HG03521 (cell line): ENCODE measurements around the gene SPIRE2.
"Not testable (repeated sequence)": the region's sequence is repeated elsewhere in the genome, so short reads cannot be mapped to it uniquely, and the experiment has no call there.

Experiments used
- ATAC-seq: cut with Tn5 transposase; IDR thresholded peaks from one replicate; pipeline ENCODE4 v1.9.1; 2021; ENCODE audit warnings: mild to moderate bottlenecking, moderate library complexity; ENCODE audit not compliant: unreplicated experiment

Gene SPIRE2

DNA sequence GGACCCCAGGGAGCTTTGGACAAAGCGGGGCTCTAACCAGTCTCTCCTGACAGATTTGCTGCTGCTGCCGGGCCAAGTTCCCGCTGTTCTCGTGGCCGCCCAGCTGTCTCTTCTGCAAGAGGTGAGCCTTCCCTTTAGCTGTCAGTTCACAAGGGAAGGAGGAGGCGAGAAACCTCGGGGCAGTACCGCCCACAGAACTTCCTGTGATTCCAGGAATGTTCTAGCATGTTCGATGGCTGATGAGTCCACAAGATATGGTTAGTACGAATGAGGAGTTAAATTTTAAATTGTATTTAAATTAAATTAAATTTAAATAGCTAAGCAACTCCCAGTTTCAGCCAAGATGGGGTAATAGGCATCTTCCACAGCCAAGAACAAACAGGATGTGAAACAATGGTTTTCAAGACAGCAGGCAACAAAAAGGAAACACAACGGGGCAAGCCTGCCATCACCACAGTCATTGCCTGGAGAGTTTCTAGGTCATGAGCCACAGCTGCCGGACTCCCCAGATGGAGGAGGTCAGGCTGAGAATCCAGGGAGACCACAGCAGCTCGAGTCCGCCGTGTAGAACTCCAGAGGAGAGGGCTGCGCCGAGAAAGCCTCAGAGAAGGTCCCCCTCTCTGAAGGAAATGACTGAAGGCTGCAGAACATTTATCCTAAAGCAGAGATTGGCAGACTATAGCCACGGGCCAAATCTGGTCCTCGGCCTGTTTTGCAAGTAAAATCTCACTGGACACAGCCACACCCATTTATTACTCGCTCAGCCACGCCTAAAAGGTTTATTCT lies 35.7 kb downstream of the SPIRE2 start:
- ATAC-seq = no peak

DNA sequence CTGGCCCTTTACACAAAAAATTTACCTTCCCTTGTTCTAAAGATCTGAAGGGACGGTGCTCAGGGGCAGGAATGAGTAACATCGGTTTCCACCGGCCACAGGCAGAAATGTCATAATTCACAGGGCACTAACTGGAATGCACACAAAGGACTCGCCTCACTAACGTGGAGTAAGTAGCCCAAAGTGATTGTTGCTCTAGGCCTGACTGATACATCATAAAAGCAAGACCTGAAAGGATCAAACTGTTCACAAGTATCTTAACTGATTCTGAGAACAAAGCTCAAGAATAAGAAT lies 36.2 kb downstream of the SPIRE2 start:
- no peak for ATAC-seq

DNA sequence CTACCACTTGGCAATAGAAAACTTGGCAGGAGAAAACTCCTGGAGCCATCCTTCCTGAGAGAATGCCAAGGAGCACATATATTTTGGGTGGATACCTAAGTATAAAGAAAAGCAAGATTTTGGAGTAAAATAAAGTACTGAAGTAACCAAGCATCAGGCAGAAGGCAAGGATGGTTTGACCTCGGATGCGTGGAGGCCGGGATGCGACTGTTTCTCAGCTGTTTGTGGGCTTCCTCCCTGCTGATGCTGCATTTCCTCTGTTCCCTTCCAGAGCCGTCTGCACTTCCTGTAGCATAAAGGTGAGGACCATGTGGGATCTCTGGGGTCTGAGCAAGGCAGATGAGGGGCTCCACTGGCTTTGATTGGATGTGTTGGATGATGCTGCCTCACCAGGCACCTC lies 39.6 kb downstream of the SPIRE2 start:
- no peak for ATAC-seq

- ATAC-seq = no peak
Observed at GRCh38 chr16:89869911-89870310, 41.6 kb downstream of the SPIRE2 start.

GRCh38 chr16:89870440-89870839 lies 42.2 kb downstream of the SPIRE2 start:
- ATAC-seq = no peak

- no peak for ATAC-seq
Observed at GRCh38 chr16:89871895-89872294, 43.6 kb downstream of the SPIRE2 start.

DNA sequence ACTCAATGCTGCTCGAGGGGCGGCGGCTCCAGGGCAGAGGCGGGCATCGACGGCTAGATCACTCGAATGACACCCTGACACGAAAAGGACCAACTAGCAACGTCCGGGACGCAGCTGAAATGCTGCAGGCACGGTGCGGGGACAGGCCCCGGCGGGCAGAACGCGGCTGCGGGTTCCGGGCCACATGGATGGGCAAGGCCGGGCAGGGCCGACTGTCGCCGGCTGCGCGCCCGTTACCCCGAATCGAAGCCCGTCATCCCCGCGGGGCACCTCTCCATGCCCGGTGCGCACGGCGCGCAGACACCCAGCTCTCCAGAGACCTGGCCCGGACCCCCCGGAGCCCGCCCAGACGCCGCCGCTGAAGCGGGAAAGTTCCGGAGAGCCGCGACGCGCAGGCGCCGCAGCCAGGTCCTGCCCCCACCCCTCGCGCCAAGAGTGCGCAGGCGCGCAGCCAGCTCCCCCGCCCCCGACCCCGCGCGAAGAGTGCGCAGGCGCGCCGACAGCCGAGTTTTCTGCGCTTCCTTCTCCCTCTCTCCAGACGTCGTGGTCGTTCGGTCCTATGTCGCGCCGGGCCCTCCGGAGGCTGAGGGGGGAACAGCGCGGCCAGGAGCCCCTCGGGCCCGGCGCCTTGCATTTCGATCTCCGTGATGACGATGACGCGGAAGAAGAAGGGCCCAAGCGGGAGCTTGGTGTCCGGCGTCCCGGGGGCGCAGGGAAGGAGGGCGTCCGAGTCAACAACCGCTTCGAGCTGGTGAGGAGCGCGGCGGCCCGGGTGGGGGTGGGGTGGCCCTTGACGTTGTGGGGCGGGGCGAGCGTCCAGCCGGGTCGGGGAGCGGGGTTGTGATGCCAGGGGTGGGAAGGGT lies 45.1 kb downstream of the SPIRE2 start, which contains the start of gene TCF25:
TSS of gene TCF25 (plus strand) at position 484 of the 863 bp plus-strand sequence. CDS start at position 560, 76 bp downstream.
- ATAC-seq = peak; percentile 25

GRCh38 chr16:89873972-89874689 lies 45.9 kb downstream of the SPIRE2 start:
- ATAC-seq = peak; percentile 67

GRCh38 chr16:89879123-89879522 lies 50.8 kb downstream of the SPIRE2 start:
- ATAC-seq = not testable (repeated sequence)

DNA sequence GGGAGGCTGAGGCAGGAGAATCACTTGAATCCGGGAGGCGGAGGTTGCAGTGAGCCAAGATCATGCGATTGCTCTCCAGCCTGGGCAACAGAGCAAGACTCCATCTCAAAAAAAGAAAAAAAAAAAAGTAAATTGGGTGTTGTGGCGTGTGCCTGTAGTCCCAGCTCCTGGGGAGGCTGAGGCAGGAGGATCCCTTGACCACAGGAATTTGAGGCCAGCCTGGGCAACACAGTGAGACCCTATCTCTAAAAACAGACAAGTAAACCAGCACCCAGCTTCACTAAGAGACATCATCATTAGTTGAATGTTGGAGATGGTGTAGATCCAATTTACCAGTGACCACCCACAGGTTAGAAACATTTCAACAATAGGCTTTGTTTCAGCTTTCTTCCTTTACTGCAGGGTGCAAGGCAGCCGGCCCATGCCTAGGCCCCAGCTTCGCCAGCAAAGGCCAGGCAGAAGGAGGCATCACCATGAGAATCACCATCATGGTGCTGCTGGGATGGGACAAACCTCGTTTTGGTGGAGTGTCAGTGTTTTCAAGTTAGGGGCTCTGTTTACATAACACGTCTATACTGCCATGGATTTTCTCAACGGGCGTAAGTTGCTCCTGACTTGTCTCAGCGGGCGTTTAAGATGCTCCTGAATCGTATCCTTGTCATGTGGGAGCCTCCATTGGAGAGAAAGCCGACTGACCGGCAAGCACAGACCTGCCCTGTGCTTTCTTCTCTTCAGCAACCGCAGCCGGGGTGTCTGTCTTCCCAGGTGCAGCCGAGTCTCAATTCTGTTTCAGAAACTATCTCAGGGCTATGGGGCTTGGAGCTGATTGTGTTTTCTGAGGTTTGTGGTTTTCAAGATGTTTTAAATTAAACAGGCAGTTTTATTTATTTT lies 52.4 kb downstream of the SPIRE2 start:
- no peak for ATAC-seq

DNA sequence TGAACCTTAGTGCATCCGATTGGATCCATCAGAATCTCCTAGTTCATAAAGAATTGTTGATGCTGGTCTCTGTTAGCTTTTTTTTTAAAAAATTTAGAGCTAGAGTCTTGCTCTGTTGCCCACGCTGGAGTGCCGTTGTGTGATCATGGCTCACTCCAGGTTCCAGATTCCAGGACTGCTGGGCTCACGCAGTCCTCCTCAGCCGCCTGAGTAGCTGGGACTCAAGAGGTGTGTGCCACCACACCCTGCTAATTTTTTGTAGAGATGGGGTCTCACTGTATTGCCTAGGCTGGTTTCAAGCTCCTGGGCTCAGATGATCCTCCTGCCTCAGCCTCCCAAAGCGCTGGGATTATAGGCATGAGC lies 53.1 kb downstream of the SPIRE2 start:
- ATAC-seq = no peak

GRCh38 chr16:89883346-89884040 lies 55.2 kb downstream of the SPIRE2 start:
- no peak for ATAC-seq

DNA sequence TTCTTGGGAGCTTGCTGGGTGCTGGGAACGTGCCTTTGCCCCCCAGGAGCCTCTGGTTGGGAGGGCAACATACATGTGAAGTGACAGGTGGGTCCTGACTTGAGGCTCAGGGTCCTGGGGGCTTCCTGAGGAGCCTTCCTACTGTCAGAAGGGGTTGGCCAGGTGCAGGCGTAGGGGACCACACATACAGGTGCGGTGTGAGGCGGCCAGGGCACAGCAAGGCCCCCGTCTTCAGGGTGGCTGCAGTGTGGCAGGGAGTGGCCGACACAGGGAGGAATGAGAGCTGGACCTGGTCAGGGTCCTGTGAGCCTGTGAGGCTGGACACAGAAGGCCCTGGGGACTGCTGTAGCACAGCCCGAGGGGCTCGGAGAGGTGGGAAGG lies 55.8 kb downstream of the SPIRE2 start:
- no peak for ATAC-seq

DNA sequence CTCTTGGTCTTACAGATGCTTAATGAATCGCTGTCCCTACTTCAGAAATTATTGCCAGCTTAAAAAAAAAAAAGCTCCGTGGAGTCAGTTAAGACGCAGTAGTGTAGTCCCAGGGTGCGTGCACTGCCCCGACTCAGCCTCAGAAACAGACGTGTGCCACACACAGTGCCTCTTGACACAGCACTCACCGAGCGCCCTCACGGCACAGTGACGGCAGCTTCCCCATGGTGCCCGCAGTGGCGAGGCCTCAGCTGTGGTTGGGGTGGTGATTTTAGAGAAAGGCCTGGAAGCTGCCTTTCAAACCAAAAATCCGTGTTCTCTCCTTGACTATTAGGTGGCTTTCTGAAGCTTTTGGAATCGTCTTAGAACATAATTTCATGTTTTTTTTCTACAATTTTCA lies 59.0 kb downstream of the SPIRE2 start:
- no peak for ATAC-seq

- no peak for ATAC-seq
Observed at GRCh38 chr16:89890200-89890599, 61.9 kb downstream of the SPIRE2 start.

DNA sequence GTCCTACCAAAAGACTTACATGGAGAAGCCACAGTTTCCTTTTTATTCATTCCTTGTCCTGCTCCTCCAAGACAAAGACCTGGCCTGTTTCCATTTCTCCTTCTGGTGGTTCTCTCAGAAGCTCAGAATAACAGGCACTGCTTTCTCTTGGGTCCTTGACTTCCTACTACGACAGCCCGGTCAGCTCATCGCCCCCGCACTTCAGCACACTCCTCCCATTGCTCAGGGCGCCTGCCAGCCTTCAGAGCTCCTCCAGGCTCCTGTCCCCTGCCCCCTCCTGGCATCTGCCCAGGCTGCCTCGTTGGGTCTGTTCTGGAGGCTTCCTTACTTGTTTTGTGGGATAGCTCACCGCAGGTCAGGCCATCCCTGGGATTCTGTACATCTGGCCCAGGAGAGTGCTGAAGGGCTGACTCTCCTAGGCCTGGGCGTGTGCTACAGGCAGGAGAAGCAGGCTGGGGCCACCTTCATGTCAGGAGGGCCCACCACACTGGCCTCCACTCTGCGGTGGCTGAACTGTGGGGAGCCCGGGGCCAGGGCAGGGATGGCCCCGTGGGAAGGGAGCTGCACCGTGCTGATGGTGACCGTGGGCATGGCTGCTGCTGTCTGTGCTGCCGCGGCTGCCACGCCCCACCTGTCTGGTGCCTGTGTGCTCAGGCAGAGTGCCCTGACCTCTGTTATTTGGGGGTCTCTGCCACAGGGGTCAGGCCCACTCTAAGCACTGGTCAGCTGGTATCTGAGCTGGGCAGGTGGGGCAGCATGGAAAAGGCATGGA lies 62.8 kb downstream of the SPIRE2 start:
- no peak for ATAC-seq

DNA sequence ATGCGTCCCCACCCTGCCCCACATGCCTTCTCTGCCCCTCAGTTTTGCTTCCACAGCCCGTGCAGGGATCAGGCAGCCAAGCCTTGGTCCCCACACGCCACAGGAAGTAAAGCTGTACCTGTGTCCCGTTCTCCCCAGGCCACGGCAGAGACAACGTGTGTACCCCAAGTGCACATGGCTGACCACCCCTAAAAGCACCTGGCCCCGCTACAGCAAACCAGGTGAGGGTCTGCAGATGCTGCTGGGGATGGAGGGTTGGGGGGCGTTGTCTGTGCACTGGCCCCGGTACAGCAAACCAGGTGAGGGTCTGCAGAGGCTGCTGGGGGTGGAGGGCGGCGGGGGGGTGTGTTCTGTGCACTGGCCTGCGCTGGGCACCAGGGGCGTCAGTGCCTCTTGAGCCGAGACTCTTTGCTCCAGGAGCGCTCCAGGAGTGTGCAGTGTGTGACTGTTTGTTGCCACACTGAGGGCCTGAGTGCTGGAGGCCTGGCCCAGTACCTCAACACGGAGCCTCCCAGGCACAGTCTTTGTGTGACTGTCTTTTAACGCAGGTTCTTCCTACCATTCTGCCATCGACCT lies 63.9 kb downstream of the SPIRE2 start:
- ATAC-seq = no peak

GRCh38 chr16:89892635-89893034 lies 64.4 kb downstream of the SPIRE2 start:
- no peak for ATAC-seq
